GM23248 (cell line): ENCODE results near the gene TEN1.

Source experiments
- EZH2 ChIP-seq: fragments of 200-600 bp; sonication (generic); IDR thresholded peaks from 2 replicates; pipeline ENCODE4 v1.6.1; 2018; ENCODE audit warnings: antibody characterized with exemption, mild to moderate bottlenecking; ENCODE audit not compliant: insufficient read depth, poor library complexity, severe bottlenecking
- EZH2phosphoT487 ChIP-seq: fragments of 200-600 bp; sonication (generic); IDR thresholded peaks from 2 replicates; pipeline ENCODE4 v1.6.1; 2018; ENCODE audit warnings: antibody characterized with exemption, moderate library complexity, mild to moderate bottlenecking, low read depth; ENCODE audit not compliant: insufficient read depth

DNA sequence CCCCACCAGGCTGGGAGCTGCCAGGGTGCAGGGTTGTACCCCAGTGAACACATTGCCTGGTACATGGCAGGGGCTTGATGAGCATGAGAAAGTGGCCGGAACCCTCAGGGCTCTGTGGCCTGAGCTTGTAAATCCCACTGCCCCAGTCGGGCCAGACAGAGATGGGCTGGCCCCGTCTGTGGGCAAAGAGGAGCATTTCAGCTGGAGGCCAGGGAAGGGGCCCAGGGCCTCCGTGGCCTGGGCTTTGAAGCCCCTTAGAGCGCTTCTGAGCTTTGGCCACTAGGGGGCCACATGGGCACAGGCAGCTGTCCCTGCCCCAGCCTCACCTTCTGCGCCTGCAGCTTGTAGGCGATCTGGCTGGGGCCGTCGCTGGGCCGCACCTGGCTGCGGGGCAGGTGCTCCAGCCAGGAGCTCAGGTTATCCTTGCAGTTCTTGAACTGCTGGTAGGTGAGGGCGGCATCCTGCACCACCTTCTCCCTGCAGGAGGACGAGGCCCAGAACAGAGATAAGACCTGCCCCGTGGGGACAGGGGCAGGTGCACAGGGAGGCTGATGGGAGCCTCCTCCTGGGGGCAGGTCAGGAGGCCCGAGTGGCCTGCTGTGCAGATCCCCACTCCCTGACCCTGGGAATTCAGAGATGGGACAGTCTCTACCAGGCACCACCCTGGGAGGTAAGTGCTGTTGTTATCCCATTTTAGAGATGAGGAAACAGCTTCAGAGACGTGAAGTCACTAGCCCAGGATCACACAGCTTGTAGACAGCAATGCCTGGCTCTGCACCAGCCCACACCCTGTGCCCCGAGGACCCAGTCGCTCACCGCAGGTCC lies 35.3 kb downstream of the TEN1 start:
- TF ChIP-seq EZH2 = no peak
- TF ChIP-seq EZH2phosphoT487 = no peak
